SK-N-SH treated with all-trans-retinoic acid at 6 μM for 48 hours (cell line): ENCODE measurements around the gene CFAP20.

Experiments
- ARNTL ChIP-seq: fragments of 450-650 bp; formaldehyde crosslinking; IDR thresholded peaks from 2 replicates; pipeline ENCODE4 v1.5.0; 2020; ENCODE audit warnings: low read depth, mild to moderate bottlenecking, moderate library complexity, borderline replicate concordance
- CSDC2 ChIP-seq: fragments of 250-450 bp; sonication (Bioruptor Pico); IDR thresholded peaks from 2 replicates; pipeline ENCODE4 v1.5.0; 2020; ENCODE audit warnings: mild to moderate bottlenecking, moderate library complexity
- ESRRG ChIP-seq: fragments of 250-450 bp; sonication (Bioruptor Pico); IDR thresholded peaks from 2 replicates; pipeline ENCODE4 v1.6.1; 2021; ENCODE audit warnings: mild to moderate bottlenecking
- GLIS3 ChIP-seq: fragments of 250-450 bp; sonication (Bioruptor Pico); IDR thresholded peaks from 2 replicates; pipeline ENCODE4 v1.5.0; 2020; ENCODE audit warnings: mild to moderate bottlenecking, moderate library complexity
- OSR1 ChIP-seq: fragments of 250-450 bp; sonication (Bioruptor Pico); IDR thresholded peaks from 2 replicates; pipeline ENCODE4 v1.8.0; 2022; ENCODE audit warnings: moderate library complexity, mild to moderate bottlenecking, inconsistent platforms
- PATZ1 ChIP-seq: fragments of 250-450 bp; sonication (Bioruptor Pico); IDR thresholded peaks from 2 replicates; pipeline ENCODE4 v1.8.0; 2020; ENCODE audit warnings: mild to moderate bottlenecking, moderate library complexity, borderline replicate concordance
- POU6F1 ChIP-seq: fragments of 250-450 bp; sonication (Bioruptor Pico); IDR thresholded peaks from 2 replicates; pipeline ENCODE4 v1.8.0; 2021; ENCODE audit warnings: low read depth, mild to moderate bottlenecking, moderate library complexity, borderline replicate concordance
- RARB ChIP-seq: fragments of 250-450 bp; sonication (Bioruptor Pico); IDR thresholded peaks from 2 replicates; pipeline ENCODE4 v1.8.0; 2021; ENCODE audit warnings: mild to moderate bottlenecking, moderate library complexity
- TSHZ2 ChIP-seq: fragments of 250-450 bp; sonication (Bioruptor Pico); IDR thresholded peaks from 2 replicates; pipeline ENCODE4 v1.5.0; 2020; ENCODE audit warnings: mild to moderate bottlenecking, moderate library complexity
- ZNF565 ChIP-seq: fragments of 450-650 bp; formaldehyde crosslinking; conservative IDR thresholded peaks from 2 replicates; pipeline ENCODE4 v1.5.0; 2020; ENCODE audit warnings: low read depth, mild to moderate bottlenecking, moderate library complexity
- ZNF70 ChIP-seq: fragments of 450-650 bp; formaldehyde crosslinking; IDR thresholded peaks from 2 replicates; pipeline ENCODE4 v1.5.0; 2020; ENCODE audit warnings: mild to moderate bottlenecking, moderate library complexity
- ZNF8 ChIP-seq: fragments of 450-650 bp; formaldehyde crosslinking; IDR thresholded peaks from 2 replicates; pipeline ENCODE4 v1.5.0; 2020; ENCODE audit warnings: mild to moderate bottlenecking, moderate library complexity

- no peak for TF ChIP-seq ESRRG
- no peak for TF ChIP-seq ZNF8 (CRISPR knock-in tag)
- TF ChIP-seq RARB, result no peak
- TF ChIP-seq PATZ1 (CRISPR knock-in tag), result no peak
- TF ChIP-seq ARNTL (CRISPR knock-in tag), result no peak
- no peak for TF ChIP-seq POU6F1 (CRISPR knock-in tag)
- TF ChIP-seq ZNF70, result no peak
- TF ChIP-seq ZNF565 (CRISPR knock-in tag), result no peak
- TF ChIP-seq GLIS3 (CRISPR knock-in tag), result no peak
- TF ChIP-seq TSHZ2 (CRISPR knock-in tag), result no peak
- TF ChIP-seq OSR1 (CRISPR knock-in tag), result no peak
- TF ChIP-seq CSDC2 (CRISPR knock-in tag), result no peak
Measured at GRCh38 chr16:58125781-58126335, 3.3 kb downstream of the CFAP20 start.
